Nephron (organoid): ENCODE measurements around the gene SHF.

Experiments used
- H3K27ac Mint-ChIP-seq, 3 experiments: 2 replicates each; pipeline ENCODE4 v1.8.0; 2020; ENCODE audit warnings: mixed read lengths in 3 of 3, mild to moderate bottlenecking in 2 of 3, moderate library complexity in 1 of 3
- H3K27me3 Mint-ChIP-seq: 2 replicates; pipeline ENCODE4 v1.8.0; 2021; ENCODE audit warnings: low read depth, mild to moderate bottlenecking, moderate library complexity, mixed read lengths
- H3K36me3 Mint-ChIP-seq: 2 replicates; pipeline ENCODE4 v1.8.0; 2020; ENCODE audit warnings: low read depth, mixed read lengths
- H3K4me1 Mint-ChIP-seq: 2 replicates; pipeline ENCODE4 v1.8.0; 2020; ENCODE audit warnings: mixed read lengths
- H3K4me3 Mint-ChIP-seq, 3 experiments: 2 replicates each; pipeline ENCODE4 v1.8.0; 2020; ENCODE audit warnings: mild to moderate bottlenecking in 3 of 3, mixed read lengths in 3 of 3, moderate library complexity in 2 of 3
- H3K9me3 Mint-ChIP-seq: 2 replicates; pipeline ENCODE4 v1.8.0; 2020; ENCODE audit warnings: mixed read lengths
- CTCF ChIP-seq, 3 experiments: fragments of 200-600 bp; sonication (generic); IDR thresholded peaks; one replicate each; pipeline ENCODE4 v1.5.0; 2021; ENCODE audit warnings: antibody characterized with exemption in 3 of 3; ENCODE audit not compliant: unreplicated experiment in 3 of 3

Gene SHF

GRCh38 chr15:45156744-45157455 is 30.9 kb downstream of the SHF start:
- H3K27ac Mint-ChIP-seq, result no peak overlapping the region
- no peak overlapping the region for H3K4me3 Mint-ChIP-seq
- TF ChIP-seq CTCF (IDR thresholded peaks at IDR 0.05; ENCODE audit: unreplicated experiment in 3 of 3), result no peak
- no peaks in the 10 kb centered on the region for H3K9me3 Mint-ChIP-seq
- H3K27me3 Mint-ChIP-seq, result peaks cover 7% of the 10 kb centered on the region
- no peaks in the 10 kb centered on the region for H3K36me3 Mint-ChIP-seq
- H3K4me1 Mint-ChIP-seq, result peaks cover 5% of the 10 kb centered on the region

DNA sequence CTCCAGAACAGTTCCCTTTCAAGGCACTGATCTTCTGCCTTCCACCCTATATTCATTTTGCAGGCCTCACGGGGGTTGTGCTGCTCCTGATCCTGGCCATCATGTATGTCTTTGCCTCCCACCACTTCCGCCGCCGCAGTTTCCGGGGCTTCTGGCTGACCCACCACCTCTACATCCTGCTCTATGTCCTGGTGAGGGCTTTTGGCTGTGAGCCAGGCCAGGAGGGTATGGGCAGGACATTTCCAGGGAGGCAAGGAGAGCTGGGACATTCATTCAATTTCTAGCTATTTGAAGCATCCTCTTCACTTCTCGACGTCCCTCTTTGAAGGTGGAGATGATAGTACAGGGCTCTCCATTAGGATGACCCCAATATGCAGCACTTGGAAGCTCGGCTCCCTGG is 32.0 kb downstream of the SHF start:
- Mint-ChIP-seq H3K9me3 (no peaks in the 10 kb centered on the region), H3K27me3 (peaks cover 7% of the 10 kb centered on the region), H3K4me3 (no peak overlapping the region), H3K36me3 (no peaks in the 10 kb centered on the region), H3K27ac (no peak overlapping the region), H3K4me1 (peaks cover 5% of the 10 kb centered on the region)
- TF ChIP-seq CTCF (IDR thresholded peaks at IDR 0.05; ENCODE audit: unreplicated experiment in 3 of 3), result no peak

GRCh38 chr15:45151998-45152828 is 35.6 kb downstream of the SHF start:
- TF ChIP-seq CTCF (IDR thresholded peaks at IDR 0.05; ENCODE audit: unreplicated experiment in 3 of 3), result no peak
- H3K9me3 Mint-ChIP-seq, result no peaks in the 10 kb centered on the region
- H3K4me3 Mint-ChIP-seq, result no peak overlapping the region
- H3K4me1 Mint-ChIP-seq, result peaks cover 5% of the 10 kb centered on the region
- H3K27ac Mint-ChIP-seq, result peak overlapping the region in 1 of 3 experiments; percentile 33
- H3K36me3 Mint-ChIP-seq, result no peaks in the 10 kb centered on the region
- peaks cover 11% of the 10 kb centered on the region for H3K27me3 Mint-ChIP-seq

DNA sequence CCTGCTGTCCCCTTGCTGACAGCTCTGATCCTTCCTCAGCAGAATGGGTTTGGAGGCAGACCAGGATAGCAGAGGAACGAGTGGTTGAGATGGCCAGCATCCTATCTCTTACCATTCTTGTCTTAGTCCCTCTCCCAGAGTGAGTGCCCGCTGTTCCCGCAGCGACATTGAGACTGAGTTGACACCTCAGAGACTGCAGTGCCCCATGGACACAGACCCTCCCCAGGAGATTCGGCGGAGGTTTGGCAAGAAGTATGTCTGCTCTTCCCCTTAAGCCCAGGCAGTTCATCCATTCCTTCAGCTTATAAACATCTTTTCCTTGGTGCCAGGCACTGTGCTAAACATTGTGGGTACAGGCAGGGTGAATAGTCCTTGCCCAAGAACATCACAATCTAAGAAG is 36.8 kb downstream of the SHF start:
- no peak for TF ChIP-seq CTCF (IDR thresholded peaks at IDR 0.05; ENCODE audit: unreplicated experiment in 3 of 3)
- H3K27ac Mint-ChIP-seq, result no peak overlapping the region
- no peaks in the 10 kb centered on the region for H3K4me1 Mint-ChIP-seq
- no peaks in the 10 kb centered on the region for H3K9me3 Mint-ChIP-seq
- H3K36me3 Mint-ChIP-seq, result no peaks in the 10 kb centered on the region
- H3K27me3 Mint-ChIP-seq, result peaks cover 11% of the 10 kb centered on the region
- H3K4me3 Mint-ChIP-seq, result no peak overlapping the region

GRCh38 chr15:45150481-45150880 is 37.3 kb downstream of the SHF start:
- no peak for TF ChIP-seq CTCF (IDR thresholded peaks at IDR 0.05; ENCODE audit: unreplicated experiment in 3 of 3)
- no peak overlapping the region for H3K27ac Mint-ChIP-seq
- H3K36me3 Mint-ChIP-seq, result no peaks in the 10 kb centered on the region
- no peak overlapping the region for H3K4me3 Mint-ChIP-seq
- no peaks in the 10 kb centered on the region for H3K4me1 Mint-ChIP-seq
- no peaks in the 10 kb centered on the region for H3K9me3 Mint-ChIP-seq
- peaks cover 12% of the 10 kb centered on the region for H3K27me3 Mint-ChIP-seq
